ENCODE data around the gene ZNF557.

DNA sequence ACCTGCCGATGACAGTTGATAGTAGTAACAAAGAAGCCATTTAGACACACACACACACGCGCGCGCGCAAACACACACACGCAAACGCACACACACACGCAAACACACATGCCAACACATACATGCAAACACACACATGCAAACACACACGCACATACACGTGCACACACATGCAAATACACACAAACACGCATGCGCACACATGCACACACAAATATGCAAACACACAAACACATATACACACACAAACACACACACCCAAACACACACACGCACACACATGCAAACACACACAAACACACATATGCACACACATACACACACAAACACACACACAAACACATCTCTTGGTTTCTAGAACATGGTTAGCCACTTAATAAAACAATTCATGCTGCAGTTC is 50.1 kb downstream of the ZNF557 start:
- TF ChIP-seq CTCF (conservative IDR thresholded peaks at IDR 0.05; ENCODE audit: low read depth, low read length) (no peak), RCOR1 (IDR thresholded peaks at IDR 0.05; ENCODE audit: insufficient replicate concordance, low read length) (no peak)
- TF ChIP-seq, protein P1, sequence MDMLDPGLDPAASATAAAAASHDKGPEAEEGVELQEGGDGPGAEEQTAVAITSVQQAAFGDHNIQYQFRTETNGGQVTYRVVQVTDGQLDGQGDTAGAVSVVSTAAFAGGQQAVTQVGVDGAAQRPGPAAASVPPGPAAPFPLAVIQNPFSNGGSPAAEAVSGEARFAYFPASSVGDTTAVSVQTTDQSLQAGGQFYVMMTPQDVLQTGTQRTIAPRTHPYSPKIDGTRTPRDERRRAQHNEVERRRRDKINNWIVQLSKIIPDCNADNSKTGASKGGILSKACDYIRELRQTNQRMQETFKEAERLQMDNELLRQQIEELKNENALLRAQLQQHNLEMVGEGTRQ (IDR thresholded peaks at IDR 0.05; ENCODE audit: low read depth, low read length) = no peak
- TF ChIP-seq, protein P2, sequence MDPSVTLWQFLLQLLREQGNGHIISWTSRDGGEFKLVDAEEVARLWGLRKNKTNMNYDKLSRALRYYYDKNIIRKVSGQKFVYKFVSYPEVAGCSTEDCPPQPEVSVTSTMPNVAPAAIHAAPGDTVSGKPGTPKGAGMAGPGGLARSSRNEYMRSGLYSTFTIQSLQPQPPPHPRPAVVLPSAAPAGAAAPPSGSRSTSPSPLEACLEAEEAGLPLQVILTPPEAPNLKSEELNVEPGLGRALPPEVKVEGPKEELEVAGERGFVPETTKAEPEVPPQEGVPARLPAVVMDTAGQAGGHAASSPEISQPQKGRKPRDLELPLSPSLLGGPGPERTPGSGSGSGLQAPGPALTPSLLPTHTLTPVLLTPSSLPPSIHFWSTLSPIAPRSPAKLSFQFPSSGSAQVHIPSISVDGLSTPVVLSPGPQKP (IDR thresholded peaks at IDR 0.05; ENCODE audit: borderline replicate concordance, low read depth, low read length) = no peak

Measured in IMR-90 (cell line).